HCT116 (cell line): ENCODE data around the gene HSD3B1.

Source experiments
- CTCF ChIP-seq, 3 experiments: fragments of 200-600 bp in 1 of 3; sonication (generic) in 1 of 3; IDR thresholded peaks in 2 of 3; conservative IDR thresholded peaks in 1 of 3; 2 replicates each; pipeline ENCODE4 v1.5.1; 2012 to 2017; ENCODE audit warnings: low read depth in 2 of 3, low read length in 2 of 3, antibody characterized with exemption in 1 of 3, borderline replicate concordance in 1 of 3, control low read depth in 1 of 3, mild to moderate bottlenecking in 1 of 3, mixed read lengths in 1 of 3, mixed run types in 1 of 3, moderate library complexity in 1 of 3; ENCODE audit not compliant: insufficient read depth in 1 of 3
- EZH2 ChIP-seq: fragments of 200-600 bp; sonication (generic); IDR thresholded peaks from 2 replicates; pipeline ENCODE4 v1.6.1; 2017; ENCODE audit warnings: antibody characterized with exemption, mixed run types
- JUND ChIP-seq: IDR thresholded peaks from 2 replicates; pipeline ENCODE4 v1.6.1; 2012
- POLR2A ChIP-seq: IDR thresholded peaks from 2 replicates; pipeline ENCODE4 v1.7.0; 2011; ENCODE audit warnings: borderline replicate concordance; ENCODE audit not compliant: insufficient read depth, insufficient read length; ENCODE audit errors: extremely low read depth
- POLR2AphosphoS5 ChIP-seq: IDR thresholded peaks from 2 replicates; pipeline ENCODE4 v1.6.1; 2011; ENCODE audit warnings: mild to moderate bottlenecking, low read depth, low read length, moderate library complexity
- RAD21 ChIP-seq: IDR thresholded peaks from 2 replicates; pipeline ENCODE4 v1.6.1; 2012; ENCODE audit warnings: low read depth, mild to moderate bottlenecking
- SP1 ChIP-seq: IDR thresholded peaks from 2 replicates; pipeline ENCODE4 v1.6.1; 2012; ENCODE audit warnings: low read depth
- ZNF274 ChIP-seq: fragments of 200-500 bp; sonication (Bioruptor generic); IDR thresholded peaks from 2 replicates; pipeline ENCODE4 v1.6.1; 2014; ENCODE audit warnings: mild to moderate bottlenecking, low read depth, low read length, inconsistent platforms
- TF ChIP-seq, protein P1 (sequence below): IDR thresholded peaks from 2 replicates; pipeline ENCODE4 v1.6.1; 2012

DNA sequence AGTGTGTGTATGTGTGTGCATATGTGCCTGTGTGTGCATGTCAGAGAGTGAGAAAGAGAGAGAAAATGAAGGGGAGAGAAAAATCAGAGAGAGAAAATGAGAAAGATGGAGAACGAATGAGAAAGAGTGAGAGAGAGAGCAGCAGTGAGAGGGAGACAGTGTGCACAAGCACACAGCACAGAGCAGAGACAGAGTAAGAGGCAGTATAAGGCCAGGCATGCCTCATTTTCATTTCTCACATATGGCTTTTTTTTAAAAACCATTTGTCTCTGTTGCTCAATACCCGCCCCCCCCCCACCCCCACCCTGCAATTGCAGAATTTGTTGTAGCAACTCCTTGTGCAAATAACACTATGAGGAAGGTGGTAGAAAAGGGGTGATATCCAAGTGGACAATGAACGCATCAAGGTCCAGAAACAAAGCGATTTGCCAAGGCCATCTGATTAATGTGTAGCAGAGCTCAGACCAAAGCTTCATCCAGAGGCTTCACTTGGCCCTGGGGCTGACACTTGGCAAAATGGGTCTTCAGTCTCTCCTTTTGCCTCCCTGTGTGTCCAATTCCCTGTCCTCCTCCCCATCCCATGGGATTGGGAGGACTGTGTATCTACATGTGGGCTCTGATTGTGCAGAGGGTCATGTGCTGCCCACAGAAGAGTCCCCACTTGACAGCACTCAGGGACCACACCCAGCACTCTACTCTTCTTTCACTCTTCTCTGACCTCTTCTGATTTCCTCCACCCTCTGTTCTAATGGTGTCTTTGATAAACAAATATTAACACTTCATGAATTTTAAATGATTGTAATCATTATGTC is 38.9 kb upstream of the HSD3B1 start:
- TF ChIP-seq CTCF (IDR thresholded peaks at IDR 0.05 in 2 of 3, conservative IDR thresholded peaks at IDR 0.05 in 1 of 3; ENCODE audit: borderline replicate concordance in 1 of 3, insufficient read depth in 1 of 3, low read depth in 2 of 3, low read length in 2 of 3) (no peak), EZH2 (no peak), RAD21 (no peak), POLR2A (no peak), ZNF274 (no peak), SP1 (no peak), POLR2AphosphoS5 (no peak), JUND (no peak)
- TF ChIP-seq, protein P1, sequence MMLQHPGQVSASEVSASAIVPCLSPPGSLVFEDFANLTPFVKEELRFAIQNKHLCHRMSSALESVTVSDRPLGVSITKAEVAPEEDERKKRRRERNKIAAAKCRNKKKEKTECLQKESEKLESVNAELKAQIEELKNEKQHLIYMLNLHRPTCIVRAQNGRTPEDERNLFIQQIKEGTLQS, result no peak
